NCI-H510A treated with DMSO at 0.1 percent for 48 hours (cell line): ENCODE measurements around the gene FSHR.
A peak's percentile ranks its signal among the peaks of the same experiment; 100 is the strongest.

Experiments used
- DNase-seq: peaks from one replicate; lab custom pipeline; 2025; lab: John Stamatoyannopoulos, UW

The FSHR gene

DNA sequence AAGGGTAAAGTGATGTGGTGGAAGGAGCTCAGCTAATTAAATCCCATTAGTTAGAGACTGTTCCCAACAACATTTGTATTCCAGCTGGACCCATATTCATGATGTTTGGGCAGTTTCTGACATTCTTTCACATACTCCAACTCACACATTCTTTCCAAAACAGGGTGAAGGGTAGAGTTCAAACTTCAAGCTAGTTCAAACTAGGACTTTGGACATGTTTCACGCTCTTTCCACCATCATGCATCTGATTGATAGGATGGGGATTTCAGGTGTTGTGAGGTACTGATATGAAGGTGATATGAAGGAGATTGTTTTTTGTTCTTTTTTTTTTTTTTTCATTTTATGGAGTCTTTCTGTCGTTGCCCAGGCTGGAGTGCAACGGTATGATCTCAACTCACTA is 201.7 kb downstream of the FSHR start:
- DNase-seq: no peak

- DNase-seq: no peak
These were observed 202.2 kb downstream of the FSHR start for GRCh38 chr2:48952143-48952542.

DNA sequence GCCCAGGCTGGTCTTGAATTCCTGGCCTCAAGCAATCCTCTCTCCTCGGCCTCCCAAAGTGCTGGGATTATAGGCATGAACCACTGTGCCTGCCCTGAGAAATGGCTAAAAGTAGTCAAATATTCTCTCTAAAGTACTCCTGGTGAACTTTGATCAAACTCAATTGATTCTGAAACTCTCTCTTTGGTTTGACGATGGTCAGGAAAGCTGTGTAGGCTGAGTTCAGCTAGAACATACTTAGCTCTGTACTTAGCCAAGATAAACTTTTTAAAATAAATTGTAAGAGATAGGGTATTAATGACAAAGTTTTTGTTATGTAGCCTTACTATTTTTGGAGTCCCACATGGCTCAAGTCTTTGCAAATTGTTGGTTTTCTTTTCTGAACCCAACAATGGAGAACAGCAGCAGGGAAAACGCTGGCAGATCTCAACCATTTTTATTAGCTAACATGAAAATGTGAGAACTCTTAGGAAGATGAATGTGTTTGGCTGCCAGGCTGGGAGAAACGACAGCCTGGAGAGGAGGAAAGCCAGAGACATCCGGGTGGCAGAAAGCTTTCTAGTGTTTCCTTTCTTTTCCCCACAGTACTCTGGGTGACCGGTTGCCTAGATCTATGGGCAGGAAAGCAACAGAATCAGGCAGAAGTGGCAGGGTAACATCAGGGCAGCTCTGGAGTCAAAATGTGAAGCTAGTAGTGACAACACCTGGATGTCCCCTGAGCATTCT is 205.8 kb downstream of the FSHR start:
- no peak for DNase-seq

GRCh38 chr2:48946449-48947048 is 207.8 kb downstream of the FSHR start:
- peak; percentile 78 for DNase-seq

DNA sequence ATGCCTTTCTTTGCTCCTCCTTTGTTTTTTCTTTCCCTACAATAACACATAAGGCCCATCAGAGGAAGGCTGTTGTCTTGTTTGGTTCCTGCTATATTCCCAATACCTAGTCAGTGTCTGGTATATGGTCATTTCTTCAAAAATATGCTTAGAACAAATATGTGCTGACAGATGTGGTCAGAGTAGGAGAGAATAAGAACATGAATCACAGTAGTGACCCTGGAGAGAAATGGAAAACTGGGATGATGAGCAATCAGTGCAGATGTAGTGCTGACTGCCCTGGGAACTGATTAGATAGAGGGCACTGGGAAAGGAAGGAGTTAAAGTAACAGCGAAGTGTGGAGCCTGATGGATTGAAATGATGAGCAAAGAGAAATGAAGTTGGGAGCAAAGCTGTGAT is 209.4 kb downstream of the FSHR start:
- no peak for DNase-seq

DNA sequence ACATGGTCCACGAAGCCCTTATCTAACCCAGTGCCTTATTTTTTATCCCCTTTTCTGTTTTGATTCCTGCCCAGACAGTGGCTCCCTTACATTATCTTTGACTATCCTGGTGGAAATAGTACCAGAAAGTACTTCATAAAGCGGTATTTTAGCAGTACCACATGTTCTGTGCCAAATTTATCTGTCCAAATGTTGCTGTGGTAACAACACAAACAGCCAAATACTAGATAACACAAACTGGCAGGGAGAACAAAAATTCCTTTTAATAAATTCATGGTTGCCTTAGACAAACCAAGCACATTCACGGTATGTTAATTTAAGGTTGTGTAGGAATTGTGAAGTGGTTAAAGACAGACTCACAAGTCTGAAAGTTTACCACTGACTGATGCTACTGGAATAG is 210.9 kb downstream of the FSHR start:
- no peak for DNase-seq

DNA sequence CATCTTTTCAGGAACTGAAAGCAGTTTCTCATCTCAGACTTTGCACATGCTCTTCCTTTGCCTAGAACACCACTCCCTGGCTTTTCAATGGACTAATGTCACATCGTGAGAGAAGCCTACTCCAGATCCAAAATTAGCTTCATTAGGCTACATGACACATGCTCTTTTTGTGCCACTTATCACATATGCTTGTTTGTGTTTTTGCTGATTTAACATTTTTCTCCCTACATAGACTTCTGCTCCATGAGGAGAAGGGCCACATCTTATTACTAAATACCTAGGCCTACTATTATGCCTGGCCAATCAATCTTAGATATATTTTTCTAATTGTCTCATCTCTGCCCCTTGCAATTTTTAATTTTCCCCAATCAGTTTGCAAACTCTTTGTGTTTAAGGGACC is 212.4 kb downstream of the FSHR start:
- no peak for DNase-seq

- no peak for DNase-seq
These were observed 212.9 kb downstream of the FSHR start for GRCh38 chr2:48941456-48941855.

- no peak for DNase-seq
These were observed 213.7 kb downstream of the FSHR start for GRCh38 chr2:48940606-48941005.

DNA sequence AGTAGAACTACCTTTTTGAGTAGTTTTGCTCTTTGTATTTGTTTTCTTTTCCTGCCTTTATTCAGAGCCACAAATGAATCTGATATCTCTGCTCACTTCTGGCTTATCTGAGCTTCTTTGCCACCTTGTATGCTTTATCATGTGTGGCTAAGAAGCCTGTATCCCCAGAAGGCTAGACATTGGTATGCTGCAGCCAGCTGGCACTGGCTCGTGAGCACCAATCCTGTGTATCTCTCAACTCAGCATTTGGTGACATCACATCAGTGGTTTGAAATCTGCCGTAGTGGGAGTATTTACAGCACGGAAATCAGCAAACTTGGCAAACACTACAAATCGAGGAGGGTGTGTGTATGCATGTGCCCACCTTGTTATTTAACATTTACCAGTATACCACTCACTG is 215.1 kb downstream of the FSHR start:
- DNase-seq: no peak

- DNase-seq: peak; percentile 28
These were observed 216.1 kb downstream of the FSHR start for GRCh38 chr2:48938231-48938630.

- no peak for DNase-seq
These were observed 219.5 kb downstream of the FSHR start for GRCh38 chr2:48934807-48935206.

DNA sequence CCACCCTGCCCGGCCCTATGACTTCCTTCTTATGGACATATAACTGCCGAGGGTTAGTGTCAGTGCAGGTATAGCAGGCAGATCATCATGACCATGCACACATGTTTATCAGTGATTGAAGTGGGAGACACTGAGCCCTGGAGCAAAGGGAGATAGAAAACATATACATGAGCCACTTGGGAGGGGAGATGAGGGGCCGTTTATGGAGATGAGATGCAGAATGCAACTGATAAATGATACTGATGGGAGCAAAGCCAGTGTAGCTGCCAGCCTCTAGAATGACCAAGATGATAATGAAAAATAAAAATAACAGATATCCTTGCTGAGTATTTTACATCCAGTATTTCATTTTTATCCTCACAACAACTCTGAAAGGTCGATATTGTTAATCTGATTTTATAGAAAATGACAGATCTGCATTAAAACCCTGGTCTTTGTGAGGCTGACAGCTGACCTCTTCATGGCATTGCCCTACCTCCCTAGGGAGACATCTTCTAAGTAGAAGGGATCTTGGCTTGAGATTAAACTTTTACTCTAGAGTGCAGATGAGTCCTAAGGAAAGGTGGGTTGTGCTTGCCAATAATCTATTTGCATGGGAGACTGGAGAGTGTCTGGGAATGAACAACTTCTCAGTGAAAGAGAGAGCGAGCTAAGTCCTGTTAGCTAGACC is 220.4 kb downstream of the FSHR start:
- DNase-seq: no peak

DNA sequence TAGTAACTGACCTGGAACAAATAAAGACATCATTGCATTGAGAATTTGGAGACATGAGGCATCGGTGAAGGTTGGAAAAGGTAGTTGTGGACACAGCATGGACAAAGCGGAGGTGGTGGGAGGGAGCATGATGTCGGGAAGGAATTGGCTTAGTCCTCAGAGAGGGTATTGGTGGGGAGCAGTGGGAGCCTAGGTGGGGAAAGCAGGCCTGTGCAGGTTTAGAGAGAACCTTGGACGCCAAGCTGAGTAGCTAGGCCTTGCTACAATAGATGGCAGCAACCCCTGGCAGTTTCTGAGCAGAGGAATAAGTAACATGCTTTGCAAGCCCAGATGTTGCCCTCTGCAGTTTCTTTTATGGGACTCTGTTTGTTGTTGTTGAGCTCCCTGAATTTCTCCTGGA is 221.6 kb downstream of the FSHR start:
- no peak for DNase-seq

GRCh38 chr2:48929571-48930301 is 224.6 kb downstream of the FSHR start:
- no peak for DNase-seq

DNA sequence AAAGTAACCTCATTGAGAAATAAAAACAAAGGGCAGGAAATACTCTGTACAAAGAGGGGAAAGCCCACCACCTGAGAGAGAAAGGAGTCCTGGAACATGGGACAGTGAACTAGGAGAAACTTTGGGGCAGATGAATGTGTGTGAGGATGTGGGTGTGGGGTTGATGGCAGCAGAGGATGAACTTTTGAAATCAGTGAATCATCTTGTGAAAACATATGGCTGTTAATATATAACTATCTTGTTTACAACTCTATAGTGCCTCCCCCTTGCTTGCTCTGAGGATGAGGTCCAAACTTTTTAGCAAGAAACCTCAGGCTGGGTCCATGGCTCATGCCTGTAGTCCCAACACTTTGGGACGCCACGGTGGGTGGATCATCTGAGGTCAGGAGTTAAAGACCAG is 227.0 kb downstream of the FSHR start:
- no peak for DNase-seq

- no peak for DNase-seq
These were observed 238.4 kb downstream of the FSHR start for GRCh38 chr2:48915884-48916283.

GRCh38 chr2:48915227-48915626 is 239.1 kb downstream of the FSHR start:
- no peak for DNase-seq

- no peak for DNase-seq
These were observed 239.7 kb downstream of the FSHR start for GRCh38 chr2:48914477-48915089.
